B cell (primary cell): ENCODE results near the gene MXRA5. TPM values are rescaled to one million over a fixed set of nuclear protein-coding genes. Genes with fewer than 3 reads are reported as not detected.

Experiments
- ATAC-seq: fragments of 200-7000 bp; cut with Tn5 transposase; one replicate; pipeline ENCODE4 v1.10.0; 2021; ENCODE audit warnings: low read depth, mild to moderate bottlenecking, moderate number of reproducible peaks, moderate library complexity
- CTCF ChIA-PET: fragments of 350-600 bp; sonication (Branson Sonifier 250); formaldehyde crosslinking; loops from one replicate; lab custom pipeline; 2021; ENCODE audit warnings: antibody characterized with exemption, inconsistent platforms; lab: Charles Lee
- POLR2A ChIA-PET: fragments of 350-600 bp; sonication (Branson Sonifier 250); formaldehyde crosslinking; loops from one replicate; lab custom pipeline; 2021; ENCODE audit warnings: antibody characterized with exemption; lab: Charles Lee
- DNase-seq: peaks from one replicate; pipeline ENCODE4 v3.0.0; 2013
- H2AFZ ChIP-seq: 2 replicates; pipeline ENCODE4 v1.6.1; 2012; ENCODE audit warnings: mild to moderate bottlenecking, low read depth, low read length; ENCODE audit not compliant: insufficient read depth, poor library complexity, severe bottlenecking
- H3K27ac ChIP-seq, 2 donors: 1 replicate in 1 of 2; 2 replicates in 1 of 2; pipeline ENCODE4 v1.5.1; 2012 to 2013; ENCODE audit warnings: low read length in 2 of 2, mild to moderate bottlenecking in 2 of 2, moderate library complexity in 1 of 2
- H3K27me3 ChIP-seq, 4 experiments: fragments of 200-600 bp in 1 of 4; sonication (generic) in 1 of 4; replicated peaks in 1 of 4; 1 replicate in 2 of 4; 2 replicates in 2 of 4; pipeline versions ENCODE4 v1.6.1 to v1.7.0; 2013 to 2016; ENCODE audit warnings: low read length in 3 of 4, mild to moderate bottlenecking in 2 of 4, mixed read lengths in 1 of 4, moderate library complexity in 1 of 4; ENCODE audit not compliant: insufficient read depth in 4 of 4, control insufficient read depth in 3 of 4; ENCODE audit errors: control extremely low read depth in 1 of 4
- H3K36me3 ChIP-seq, 2 experiments: replicated peaks in 1 of 2; 1 replicate in 1 of 2; 2 replicates in 1 of 2; pipeline versions ENCODE4 v1.6.1 to v1.7.1; 2013; ENCODE audit warnings: low read length in 1 of 2; ENCODE audit not compliant: insufficient read depth in 2 of 2, control insufficient read depth in 1 of 2; ENCODE audit errors: control extremely low read depth in 1 of 2, extremely low read depth in 1 of 2
- H3K4me1 ChIP-seq, 2 donors: fragments of 200-600 bp in 1 of 2; sonication (generic) in 1 of 2; 1 replicate in 1 of 2; 2 replicates in 1 of 2; pipeline versions ENCODE4 v1.5.1 to v1.6.1; 2013 to 2017; ENCODE audit warnings: low read length in 2 of 2; ENCODE audit not compliant: control insufficient read depth in 2 of 2, insufficient read depth in 2 of 2
- H3K4me2 ChIP-seq: replicated peaks from 2 replicates; pipeline ENCODE3; 2012; ENCODE audit warnings: mild to moderate bottlenecking, low read depth, low read length; ENCODE audit not compliant: poor library complexity, severe bottlenecking
- H3K4me3 ChIP-seq, 5 experiments: fragments of 200-600 bp in 1 of 5; sonication (generic) in 1 of 5; 1 replicate in 3 of 5; 2 replicates in 2 of 5; pipeline versions ENCODE4 v1.5.1 to v1.7.0; 2011 to 2016; ENCODE audit warnings: low read length in 4 of 5, mild to moderate bottlenecking in 4 of 5, low read depth in 2 of 5, control low read depth in 1 of 5, moderate library complexity in 1 of 5; ENCODE audit not compliant: insufficient read depth in 1 of 5; ENCODE audit errors: control extremely low read depth in 1 of 5, extremely low read depth in 1 of 5
- H3K79me2 ChIP-seq: fragments of 200-600 bp; sonication (generic); one replicate; pipeline ENCODE4 v1.6.0; 2016; ENCODE audit warnings: low read length; ENCODE audit not compliant: control insufficient read depth, insufficient read depth
- H3K9ac ChIP-seq: fragments of 200-600 bp; sonication (generic); 2 replicates; pipeline ENCODE4 v1.6.1; 2017; ENCODE audit warnings: mild to moderate bottlenecking, low read length, moderate library complexity
- H3K9me3 ChIP-seq, 3 donors: one replicate each; pipeline versions ENCODE4 v1.6.1 to v1.7.1; 2013; ENCODE audit warnings: low read length in 2 of 3; ENCODE audit not compliant: control insufficient read depth in 2 of 3, insufficient read depth in 1 of 3; ENCODE audit errors: control extremely low read depth in 1 of 3
- H4K20me1 ChIP-seq: 2 replicates; pipeline ENCODE4 v1.6.0; 2012; ENCODE audit warnings: mild to moderate bottlenecking, low read length; ENCODE audit not compliant: insufficient read depth, control insufficient read depth, poor library complexity, severe bottlenecking
- H3K27ac Mint-ChIP-seq: one replicate; pipeline ENCODE4 v1.8.0; 2021; ENCODE audit warnings: mixed read lengths
- H3K27me3 Mint-ChIP-seq: one replicate; pipeline ENCODE4 v1.8.0; 2021; ENCODE audit warnings: mixed read lengths
- H3K4me1 Mint-ChIP-seq: one replicate; pipeline ENCODE4 v1.8.0; 2021; ENCODE audit warnings: mixed read lengths
- H3K4me3 Mint-ChIP-seq: one replicate; pipeline ENCODE4 v1.8.0; 2021; ENCODE audit warnings: mixed read lengths
- H3K9me3 Mint-ChIP-seq: one replicate; pipeline ENCODE4 v1.8.0; 2022; ENCODE audit warnings: mixed read lengths; ENCODE audit not compliant: insufficient read depth
- CTCF ChIP-seq: fragments of 200-600 bp; IDR thresholded peaks from one replicate; pipeline ENCODE4 v1.8.0; 2022; ENCODE audit warnings: antibody characterized with exemption, mild to moderate bottlenecking
- EZH2 ChIP-seq: IDR thresholded peaks from 2 replicates; pipeline ENCODE4 v1.6.1; 2012; ENCODE audit warnings: borderline replicate concordance, low read depth, mild to moderate bottlenecking, moderate library complexity, low read length; ENCODE audit not compliant: insufficient read depth, poor library complexity, severe bottlenecking
- WGBS: methylation state at CpG from one replicate; pipeline ENCODE4 v1.1.5; 2013; ENCODE audit warnings: missing lambda C conversion rate; ENCODE audit not compliant: insufficient coverage; 5-methylcytosine and 5-hydroxymethylcytosine counted together
- intact Hi-C: fragments of 100-400 bp; cut with micrococcal nuclease; formaldehyde crosslinking; loops from one replicate; pipeline ENCODE4 v1.10.0; 2022
- polyA plus RNA-seq: library from polyadenylated mRNA; depleted of rRNA; stranded (reverse); fragments of >200 nt; gene quantifications from 2 replicates; pipeline ENCODE4 v1.2.3, GENCODE V29; 2012
- total RNA-seq, 2 donors: library from RNA; stranded (reverse); fragments of 120-200 nt in 1 of 2; gene quantifications; 1 replicate in 1 of 2; 2 replicates in 1 of 2; pipeline versions ENCODE4 v1.2.3 to v1.2.4, GENCODE V29; 2013 to 2022

The MXRA5 gene
- total and polyA plus RNA-seq, 2 donors (not counting 1 experiment from before 2014, with no cell fraction given) = not detected

- DNase-seq (no peak), ATAC-seq (no peak)
- no peaks in the 10 kb centered on the region for H3K79me2 ChIP-seq
- H2AFZ ChIP-seq = no peak overlapping the region
- Mint-ChIP-seq H3K27me3 (no peaks in the 10 kb centered on the region), H3K27ac (no peak overlapping the region), H3K4me3 (no peak overlapping the region), H3K9me3 (no peaks in the 10 kb centered on the region), H3K4me1 (no peaks in the 10 kb centered on the region)
- ChIA-PET POLR2A (no interaction called here), CTCF (no interaction called here)
- no peak overlapping the region for H3K27ac ChIP-seq
- H4K20me1 ChIP-seq = no peaks in the 10 kb centered on the region
- intact Hi-C loops = no loop called here
- H3K4me2 ChIP-seq = no peak overlapping the region
- TF ChIP-seq EZH2 = no peak
- TF ChIP-seq CTCF = no peak
- H3K36me3 ChIP-seq = no peaks in the 10 kb centered on the region
- H3K9me3 ChIP-seq = no peaks in the 10 kb centered on the region
- no CpG with 5 or more reads among the region's 1 CpG for WGBS
- no peak overlapping the region for H3K9ac ChIP-seq
- no peaks in the 10 kb centered on the region for H3K27me3 ChIP-seq
- no peak overlapping the region for H3K4me3 ChIP-seq
- no peaks in the 10 kb centered on the region for H3K4me1 ChIP-seq
Measured at GRCh38 chrX:3262901-3263300, 83.6 kb downstream of the MXRA5 start.
